ENCODE data around the gene RARB. TPM values are rescaled to one million over a fixed set of nuclear protein-coding genes. Genes with fewer than 3 reads are reported as not detected.
A peak's percentile ranks its signal among the peaks of the same experiment; 100 is the strongest.

The RARB gene
- total and polyA plus RNA-seq, 10 donors: 1.5 to 13.0 (median 7.5) TPM

- intact Hi-C loops (cut with DNase I; ENCODE audit: low total_unique reads): no loop called here
- no peak for DNase-seq
- Histone ChIP-seq H3K27me3 (replicated peaks in 1 of 7) (no peaks in the 10 kb centered on the region), H3K9me3 (no peaks in the 10 kb centered on the region), H3K27ac (no peak overlapping the region), H3K36me3 (no peaks in the 10 kb centered on the region), H3K4me3 (no peak overlapping the region), H3K4me1 (no peaks in the 10 kb centered on the region)
- 82 to 92% (median 88%) methylated on average over 8 to 10 of the region's 10 CpGs for WGBS, 5 donors
- TF ChIP-seq POLR2AphosphoS5 (IDR thresholded peaks at IDR 0.05): no peak
- no peak for TF ChIP-seq POLR2A (IDR thresholded peaks at IDR 0.05)
- TF ChIP-seq CTCF (IDR thresholded peaks at IDR 0.05 in 8 of 11, conservative IDR thresholded peaks at IDR 0.05 in 3 of 11): no peak
These were observed 140.5 kb downstream of the RARB start for GRCh38 chr3:25568525-25569078.

DNA sequence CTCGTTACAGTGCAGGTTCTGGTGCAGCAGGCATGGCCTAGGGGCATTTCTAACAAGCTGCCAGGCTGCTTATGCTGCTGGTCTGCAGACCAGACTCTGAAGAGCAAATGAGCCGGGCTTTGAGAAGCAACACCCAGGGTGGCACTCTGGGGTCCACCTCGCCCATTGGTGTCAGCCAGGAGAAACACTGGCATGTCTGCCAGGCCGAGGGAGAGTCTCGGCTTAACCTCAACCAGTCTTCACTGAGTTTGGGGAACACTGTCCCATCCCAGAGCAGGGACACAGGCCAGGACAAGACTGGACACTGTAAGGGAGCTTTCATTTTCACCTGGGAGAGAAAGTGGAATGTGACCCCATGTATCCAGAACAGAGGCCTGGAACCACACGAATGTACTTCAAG lies 143.2 kb downstream of the RARB start:
- Histone ChIP-seq H3K4me3 (no peak overlapping the region), H3K4me1 (no peaks in the 10 kb centered on the region), H3K36me3 (no peaks in the 10 kb centered on the region), H3K9me3 (no peaks in the 10 kb centered on the region), H3K27me3 (replicated peaks in 1 of 7) (no peaks in the 10 kb centered on the region), H3K27ac (no peak overlapping the region)
- intact Hi-C loops (cut with DNase I; ENCODE audit: low total_unique reads): no loop called here
- 77 to 94% (median 87%) methylated on average over 5 to 6 of the region's 6 CpGs for WGBS, 5 donors
- no peak for DNase-seq
- TF ChIP-seq POLR2AphosphoS5 (IDR thresholded peaks at IDR 0.05) (no peak), POLR2A (IDR thresholded peaks at IDR 0.05) (no peak), CTCF (IDR thresholded peaks at IDR 0.05 in 8 of 11, conservative IDR thresholded peaks at IDR 0.05 in 3 of 11) (no peak)

DNA sequence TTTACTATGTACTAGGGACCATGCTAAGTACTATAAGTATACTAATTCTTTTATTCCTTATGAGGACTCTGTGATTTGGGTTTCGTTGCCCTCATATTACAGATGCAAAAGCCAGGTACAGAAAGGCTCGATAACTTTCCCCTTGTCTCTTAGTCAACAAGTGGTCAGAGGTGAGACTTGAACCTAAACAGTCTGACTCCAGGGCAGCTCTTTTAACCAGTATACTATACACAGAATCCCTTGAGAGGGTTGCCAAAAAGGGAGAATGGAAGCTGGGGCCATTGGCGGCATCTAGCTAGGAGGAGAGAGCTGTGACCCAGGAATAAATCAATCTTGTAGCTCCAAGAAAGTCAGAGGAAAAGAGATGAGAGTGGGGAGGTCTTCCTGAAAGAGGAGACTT lies 144.3 kb downstream of the RARB start:
- no peak overlapping the region for H3K27ac ChIP-seq
- DNase-seq: no peak
- H3K4me3 ChIP-seq: no peak overlapping the region
- no peaks in the 10 kb centered on the region for H3K27me3 ChIP-seq (replicated peaks in 1 of 7)
- no peaks in the 10 kb centered on the region for H3K4me1 ChIP-seq
- no peaks in the 10 kb centered on the region for H3K36me3 ChIP-seq
- TF ChIP-seq POLR2A (IDR thresholded peaks at IDR 0.05): no peak
- intact Hi-C loops (cut with DNase I; ENCODE audit: low total_unique reads): no loop called here
- WGBS, 5 donors: 92 to 98% (median 95%) methylated on average over 3 of the region's 3 CpGs
- H3K9me3 ChIP-seq: no peaks in the 10 kb centered on the region

DNA sequence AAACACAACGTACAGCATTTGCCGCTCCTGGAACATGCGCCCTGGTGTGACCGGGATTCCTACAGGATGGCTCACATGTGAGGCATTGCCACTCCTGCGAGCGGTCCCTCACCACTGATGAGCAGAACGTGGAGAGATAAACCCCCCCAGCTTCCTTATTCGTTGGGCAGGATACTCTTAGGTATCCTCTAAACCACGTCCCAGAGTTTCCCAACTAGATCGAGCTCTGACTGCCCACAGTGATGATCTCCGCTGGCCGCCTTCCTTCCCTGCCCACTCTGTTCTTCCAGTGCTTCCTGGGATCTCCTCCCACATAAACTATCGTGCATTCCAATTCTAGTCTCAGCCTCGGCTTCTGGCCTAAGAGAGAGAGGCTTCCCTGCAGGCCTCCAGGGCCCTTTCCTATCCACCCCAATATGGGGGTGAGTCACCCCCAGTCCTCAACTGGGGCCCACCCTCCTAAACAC lies 144.9 kb downstream of the RARB start:
- no peaks in the 10 kb centered on the region for H3K27me3 ChIP-seq (replicated peaks in 1 of 7)
- no peaks in the 10 kb centered on the region for H3K9me3 ChIP-seq
- intact Hi-C loops (cut with DNase I; ENCODE audit: low total_unique reads): no loop called here
- H3K27ac ChIP-seq: peak overlapping the region in 4 of 8 donors; percentile 23 to 46 (median 43)
- no peak for TF ChIP-seq POLR2AphosphoS5 (IDR thresholded peaks at IDR 0.05)
- no peak for TF ChIP-seq CTCF (IDR thresholded peaks at IDR 0.05 in 8 of 11, conservative IDR thresholded peaks at IDR 0.05 in 3 of 11)
- no peak for TF ChIP-seq POLR2A (IDR thresholded peaks at IDR 0.05)
- H3K36me3 ChIP-seq: no peaks in the 10 kb centered on the region
- no peak for DNase-seq
- no peak overlapping the region for H3K4me3 ChIP-seq
- no peaks in the 10 kb centered on the region for H3K4me1 ChIP-seq
- 73 to 86% (median 77%) methylated on average over 14 of the region's 14 CpGs for WGBS, 5 donors
